ENCODE measurements around the gene HMCN1. TPM values are rescaled to one million over a fixed set of nuclear protein-coding genes. Genes with fewer than 3 reads are reported as not detected.

The HMCN1 gene
- total RNA-seq, 6 donors from 2014 or later: 15.7 to 43.3 (median 27.2) TPM

- ATAC-seq (ENCODE audit: low FRiP score in 2 of 2): no peak
Measured at GRCh38 chr1:186220911-186221310, 486.7 kb downstream of the HMCN1 start.

GRCh38 chr1:186225096-186225495 is 490.9 kb downstream of the HMCN1 start:
- TF ChIP-seq POLR2A (IDR thresholded peaks at IDR 0.05) (no peak), EP300 (IDR thresholded peaks at IDR 0.05) (no peak), POLR2AphosphoS5 (IDR thresholded peaks at IDR 0.05) (no peak), CTCF (IDR thresholded peaks at IDR 0.05) (no peak)
- 21 to 37% methylated on average over 1 of the region's 1 CpG for WGBS, 2 donors

More at GRCh38 chr1:186220911-186221310, 486.7 kb downstream of the HMCN1 start:
- Histone ChIP-seq H3K9me3 (no peaks in the 10 kb centered on the region), H3K27me3 (no peaks in the 10 kb centered on the region), H3K4me3 (no peak overlapping the region), H3K4me1 (no peaks in the 10 kb centered on the region), H3K27ac (no peak overlapping the region), H3K36me3 (no peaks in the 10 kb centered on the region)
- TF ChIP-seq CTCF (IDR thresholded peaks at IDR 0.05) (no peak), EP300 (IDR thresholded peaks at IDR 0.05) (no peak), POLR2AphosphoS5 (IDR thresholded peaks at IDR 0.05) (no peak), POLR2A (IDR thresholded peaks at IDR 0.05) (no peak)
- no peak for DNase-seq
- 82 to 97% methylated on average over 1 of the region's 1 CpG for WGBS, 2 donors

GRCh38 chr1:186228749-186229148 is 494.6 kb downstream of the HMCN1 start:
- Histone ChIP-seq H3K27me3 (no peaks in the 10 kb centered on the region), H3K9me3 (no peaks in the 10 kb centered on the region), H3K4me3 (no peak overlapping the region), H3K36me3 (no peaks in the 10 kb centered on the region), H3K4me1 (no peaks in the 10 kb centered on the region), H3K27ac (no peak overlapping the region)
- TF ChIP-seq CTCF (IDR thresholded peaks at IDR 0.05) (no peak), POLR2A (IDR thresholded peaks at IDR 0.05) (no peak), POLR2AphosphoS5 (IDR thresholded peaks at IDR 0.05) (no peak), EP300 (IDR thresholded peaks at IDR 0.05) (no peak)
- DNase-seq: no peak
- 94 to 97% methylated on average over 6 of the region's 6 CpGs for WGBS, 2 donors
- ATAC-seq (ENCODE audit: low FRiP score in 2 of 2): peak in 1 of 2 donors; percentile 86

More at GRCh38 chr1:186225096-186225495, 490.9 kb downstream of the HMCN1 start:
- ATAC-seq (ENCODE audit: low FRiP score in 2 of 2) (no peak), DNase-seq (no peak)
- H3K4me1 ChIP-seq: no peaks in the 10 kb centered on the region
- H3K36me3 ChIP-seq: no peaks in the 10 kb centered on the region
- H3K27me3 ChIP-seq: no peaks in the 10 kb centered on the region
- no peak overlapping the region for H3K27ac ChIP-seq
- H3K4me3 ChIP-seq: no peak overlapping the region
- H3K9me3 ChIP-seq: no peaks in the 10 kb centered on the region

- Histone ChIP-seq H3K36me3 (no peaks in the 10 kb centered on the region), H3K4me3 (no peak overlapping the region), H3K27ac (no peak overlapping the region), H3K9me3 (no peaks in the 10 kb centered on the region), H3K4me1 (no peaks in the 10 kb centered on the region), H3K27me3 (no peaks in the 10 kb centered on the region)
- DNase-seq: no peak
- 88 to 89% methylated on average over 2 of the region's 2 CpGs for WGBS, 2 donors
- peak in 1 of 2 donors; percentile 20 for ATAC-seq (ENCODE audit: low FRiP score in 2 of 2)
- TF ChIP-seq EP300 (IDR thresholded peaks at IDR 0.05) (no peak), POLR2A (IDR thresholded peaks at IDR 0.05) (no peak), CTCF (IDR thresholded peaks at IDR 0.05) (no peak), POLR2AphosphoS5 (IDR thresholded peaks at IDR 0.05) (no peak)
Measured at GRCh38 chr1:186231861-186232436, 497.8 kb downstream of the HMCN1 start.

Measured in upper lobe of left lung (tissue), 6 donors.